Colonic mucosa (tissue), 4 donors: ENCODE data around the gene GTF3C5. TPM values are rescaled to one million over a fixed set of nuclear protein-coding genes. Genes with fewer than 3 reads are reported as not detected.

Experiments used
- DNase-seq: peaks from one replicate; pipeline ENCODE4 v3.0.0-alpha.2; 2020
- H3K27ac ChIP-seq: fragments of 200-600 bp; one replicate; pipeline ENCODE4 v1.8.0; 2021
- H3K27me3 ChIP-seq: fragments of 200-600 bp; one replicate; pipeline ENCODE4 v1.8.0; 2021
- H3K36me3 ChIP-seq: fragments of 200-600 bp; one replicate; pipeline ENCODE4 v1.8.0; 2021
- H3K4me1 ChIP-seq: fragments of 200-600 bp; one replicate; pipeline ENCODE4 v1.8.0; 2021; ENCODE audit warnings: mild to moderate bottlenecking
- H3K4me3 ChIP-seq: fragments of 200-600 bp; one replicate; pipeline ENCODE4 v1.8.0; 2021
- H3K9ac ChIP-seq, 2 donors: one replicate each; pipeline ENCODE4 v1.7.0; 2013; ENCODE audit warnings: control low read depth in 2 of 2, low read depth in 2 of 2, low read length in 2 of 2
- H3K9me3 ChIP-seq: fragments of 200-600 bp; one replicate; pipeline ENCODE4 v1.8.0; 2021
- CTCF ChIP-seq: fragments of 200-600 bp; IDR thresholded peaks from one replicate; pipeline ENCODE4 v1.8.0; 2022; ENCODE audit warnings: antibody characterized with exemption, mild to moderate bottlenecking
- intact Hi-C: fragments of 100-400 bp; cut with DNase I; formaldehyde crosslinking; loops from one replicate; pipeline ENCODE4 v1.14.1; 2022
- total RNA-seq, 2 donors: library from RNA; stranded (reverse); fragmentation: NEBNext Ultra II Directional in 1 of 2; extraction: Animal tissue kit (Norgen Biotek cat#: 25700) in 1 of 2; gene quantifications; one replicate each; pipeline ENCODE4 v1.2.1, GENCODE V29; 2021
- donor health status: healthy.
- donor health status: DM: no; HTN: no; CAD: no.
- donor health status: DM: no; HTN: no; CAD: no.

GTF3C5 gene
- total RNA-seq, 2 donors from 2014 or later = 42.3 to 70.9 TPM

- H3K27me3 ChIP-seq = no peaks in the 10 kb centered on the region
- H3K4me3 ChIP-seq = no peak overlapping the region
- H3K36me3 ChIP-seq = peaks cover 43% of the 10 kb centered on the region
- no peak overlapping the region for H3K9ac ChIP-seq
- no peaks in the 10 kb centered on the region for H3K9me3 ChIP-seq
- DNase-seq = no peak
- H3K4me1 ChIP-seq = no peaks in the 10 kb centered on the region
- TF ChIP-seq CTCF = no peak
- H3K27ac ChIP-seq = no peak overlapping the region
- intact Hi-C loops = loop anchor here (10.0 kb wide), 1 partner anchor 57 kb away; no protein-coding TSS in a partner anchor
Measured at GRCh38 chr9:133101356-133102189, 70.8 kb downstream of the GTF3C5 start.

- Histone ChIP-seq H3K27me3 (no peaks in the 10 kb centered on the region), H3K9ac (no peak overlapping the region), H3K4me1 (no peaks in the 10 kb centered on the region), H3K36me3 (peaks cover 51% of the 10 kb centered on the region), H3K27ac (no peak overlapping the region), H3K4me3 (no peak overlapping the region), H3K9me3 (no peaks in the 10 kb centered on the region)
- intact Hi-C loops = loop anchor here (1.0 to 10.0 kb wide), 2 partner anchors 42 to 58 kb away; no protein-coding TSS in a partner anchor
- no peak for TF ChIP-seq CTCF
- no peak for DNase-seq
Measured at GRCh38 chr9:133102190-133103021, 71.6 kb downstream of the GTF3C5 start.

GRCh38 chr9:133103183-133103986 is 72.6 kb downstream of the GTF3C5 start:
- no peaks in the 10 kb centered on the region for H3K27me3 ChIP-seq
- H3K36me3 ChIP-seq = peaks cover 55% of the 10 kb centered on the region
- DNase-seq = peak; percentile 79
- no peak overlapping the region for H3K9ac ChIP-seq
- intact Hi-C loops = loop anchor here (1.0 to 10.0 kb wide), 2 partner anchors 41 to 59 kb away; no protein-coding TSS in a partner anchor
- no peaks in the 10 kb centered on the region for H3K9me3 ChIP-seq
- TF ChIP-seq CTCF = peak; percentile 99
- H3K4me3 ChIP-seq = no peak overlapping the region
- H3K4me1 ChIP-seq = no peaks in the 10 kb centered on the region
- no peak overlapping the region for H3K27ac ChIP-seq

- Histone ChIP-seq H3K9me3 (no peaks in the 10 kb centered on the region), H3K4me3 (no peak overlapping the region), H3K4me1 (no peaks in the 10 kb centered on the region), H3K27ac (no peak overlapping the region), H3K9ac (no peak overlapping the region), H3K27me3 (no peaks in the 10 kb centered on the region), H3K36me3 (peaks cover 58% of the 10 kb centered on the region)
- no peak for TF ChIP-seq CTCF
- intact Hi-C loops = loop anchor here (1.0 to 10.0 kb wide), 2 partner anchors 40 to 59 kb away; no protein-coding TSS in a partner anchor
- DNase-seq = no peak
Measured at GRCh38 chr9:133103987-133104505, 73.2 kb downstream of the GTF3C5 start.
